ENCODE measurements around the gene CD63.

CD63 gene

GRCh38 chr12:55745361-55746173 lies 16.8 kb upstream of the CD63 start:
- in situ Hi-C loops (cut with MboI; ENCODE audit: low sequenced_read_pairs, unreplicated experiment), result no loop called here
- no peak for DNase-seq (ENCODE audit: low spot score)
- no peak for TF ChIP-seq CTCF (IDR thresholded peaks at IDR 0.05; ENCODE audit: borderline replicate concordance, control extremely low read depth, extremely low read depth, insufficient read depth, missing control alignments)

GRCh38 chr12:55744340-55745030 lies 15.7 kb upstream of the CD63 start:
- TF ChIP-seq CTCF (IDR thresholded peaks at IDR 0.05; ENCODE audit: borderline replicate concordance, control extremely low read depth, extremely low read depth, insufficient read depth, missing control alignments), result no peak
- no peak for DNase-seq (ENCODE audit: low spot score)
- in situ Hi-C loops (cut with MboI; ENCODE audit: low sequenced_read_pairs, unreplicated experiment), result no loop called here

- TF ChIP-seq CTCF (IDR thresholded peaks at IDR 0.05; ENCODE audit: borderline replicate concordance, control extremely low read depth, extremely low read depth, insufficient read depth, missing control alignments), result peak; percentile 37
- DNase-seq (ENCODE audit: low spot score), result peak; percentile 80
- in situ Hi-C loops (cut with MboI; ENCODE audit: low sequenced_read_pairs, unreplicated experiment), result no loop called here
These were observed 14.9 kb upstream of the CD63 start for GRCh38 chr12:55743406-55744339.

GRCh38 chr12:55742719-55743405 lies 14.1 kb upstream of the CD63 start, which contains the start of gene GDF11:
GDF11 (plus strand) TSS chr12:55743122; CDS start chr12:55743317, 195 bp downstream.
- no peak for TF ChIP-seq CTCF (IDR thresholded peaks at IDR 0.05; ENCODE audit: borderline replicate concordance, control extremely low read depth, extremely low read depth, insufficient read depth, missing control alignments)
- in situ Hi-C loops (cut with MboI; ENCODE audit: low sequenced_read_pairs, unreplicated experiment), result no loop called here
- peak; percentile 88 for DNase-seq (ENCODE audit: low spot score)

- no peak for DNase-seq (ENCODE audit: low spot score)
- in situ Hi-C loops (cut with MboI; ENCODE audit: low sequenced_read_pairs, unreplicated experiment), result no loop called here
- TF ChIP-seq CTCF (IDR thresholded peaks at IDR 0.05; ENCODE audit: borderline replicate concordance, control extremely low read depth, extremely low read depth, insufficient read depth, missing control alignments), result no peak
These were observed 13.3 kb upstream of the CD63 start for GRCh38 chr12:55741931-55742680.
